Measurements from ENCODE around the gene TST.
A peak's percentile ranks its signal among the peaks of the same experiment; 100 is the strongest.

TST gene

GRCh38 chr22:36982136-36982535, 37.1 kb downstream of the TST start:
- TF ChIP-seq CTCF (IDR thresholded peaks at IDR 0.05; ENCODE audit: insufficient read depth, low read depth, low read length, missing control alignments) = no peak
- no peak for DNase-seq (ENCODE audit: low read depth)

GRCh38 chr22:36981247-36981775, 37.9 kb downstream of the TST start:
- no peak for DNase-seq (ENCODE audit: low read depth)
- TF ChIP-seq CTCF (IDR thresholded peaks at IDR 0.05; ENCODE audit: insufficient read depth, low read depth, low read length, missing control alignments) = no peak
- no peak overlapping the region for H3K4me3 ChIP-seq (ENCODE audit: low read length)

More at GRCh38 chr22:36982136-36982535, 37.1 kb downstream of the TST start:
- no peak overlapping the region for H3K4me3 ChIP-seq (ENCODE audit: low read length)

GRCh38 chr22:36979016-36979910, 40.0 kb downstream of the TST start:
- TF ChIP-seq CTCF (IDR thresholded peaks at IDR 0.05; ENCODE audit: insufficient read depth, low read depth, low read length, missing control alignments) = no peak
- no peak for DNase-seq (ENCODE audit: low read depth)
- H3K4me3 ChIP-seq (ENCODE audit: low read length) = no peak overlapping the region

- peak; percentile 88 for TF ChIP-seq CTCF (IDR thresholded peaks at IDR 0.05; ENCODE audit: insufficient read depth, low read depth, low read length, missing control alignments)
- H3K4me3 ChIP-seq (ENCODE audit: low read length) = peak overlapping the region; percentile 22
- DNase-seq (ENCODE audit: low read depth) = peak; percentile 85
These were observed 41.1 kb downstream of the TST start for GRCh38 chr22:36977947-36978660.

GRCh38 chr22:36977401-36977861, 41.8 kb downstream of the TST start:
- peak overlapping the region; percentile 22 for H3K4me3 ChIP-seq (ENCODE audit: low read length)
- TF ChIP-seq CTCF (IDR thresholded peaks at IDR 0.05; ENCODE audit: insufficient read depth, low read depth, low read length, missing control alignments) = peak; percentile 5
- DNase-seq (ENCODE audit: low read depth) = no peak

GRCh38 chr22:36976606-36977005, 42.6 kb downstream of the TST start:
- no peak for DNase-seq (ENCODE audit: low read depth)
- TF ChIP-seq CTCF (IDR thresholded peaks at IDR 0.05; ENCODE audit: insufficient read depth, low read depth, low read length, missing control alignments) = no peak
- no peak overlapping the region for H3K4me3 ChIP-seq (ENCODE audit: low read length)
